GM11168 (cell line): ENCODE results near the gene ADIPOR2.
"Not testable (repeated sequence)": the region's sequence is repeated elsewhere in the genome, so short reads cannot be mapped to it uniquely, and the experiment has no call there.

ENCODE experiments used
- in situ Hi-C: fragments of 300-500 bp; cut with MboI; formaldehyde crosslinking; loops from one replicate; pipeline ENCODE4 v1.12.0; 2022; ENCODE audit warnings: low sequenced_read_pairs; ENCODE audit not compliant: unreplicated experiment

The ADIPOR2 gene

GRCh38 chr12:1663440-1664132 is 27.3 kb upstream of the ADIPOR2 start:
- in situ Hi-C loops = no loop called here

- in situ Hi-C loops = no loop called here
Measured at GRCh38 chr12:1665366-1665765, 25.5 kb upstream of the ADIPOR2 start.

GRCh38 chr12:1666215-1666614 is 24.7 kb upstream of the ADIPOR2 start:
- in situ Hi-C loops = no loop called here

GRCh38 chr12:1666685-1667162 is 24.1 kb upstream of the ADIPOR2 start:
- in situ Hi-C loops = no loop called here

- in situ Hi-C loops = no loop called here
Measured at GRCh38 chr12:1668833-1669543, 21.9 kb upstream of the ADIPOR2 start.

- in situ Hi-C loops = no loop called here
Measured at GRCh38 chr12:1670358-1671268, 20.3 kb upstream of the ADIPOR2 start.

GRCh38 chr12:1676043-1676442 is 14.8 kb upstream of the ADIPOR2 start:
- in situ Hi-C loops = no loop called here

GRCh38 chr12:1680804-1681492 is 9.9 kb upstream of the ADIPOR2 start:
- in situ Hi-C loops = no loop called here

- in situ Hi-C loops = no loop called here
Measured at GRCh38 chr12:1681493-1681807, 9.4 kb upstream of the ADIPOR2 start.

GRCh38 chr12:1688086-1688710 is 2.7 kb upstream of the ADIPOR2 start:
- in situ Hi-C loops = no loop called here

- in situ Hi-C loops = no loop called here
Measured at GRCh38 chr12:1691123-1692007, 495 bp downstream of the ADIPOR2 start.

GRCh38 chr12:1692226-1692625 is 1.4 kb downstream of the ADIPOR2 start:
- in situ Hi-C loops = no loop called here

GRCh38 chr12:1692895-1693610 is 2.2 kb downstream of the ADIPOR2 start:
- in situ Hi-C loops = no loop called here

GRCh38 chr12:1695097-1695496 is 4.2 kb downstream of the ADIPOR2 start:
- in situ Hi-C loops = not testable (repeated sequence)

GRCh38 chr12:1695886-1696670 is 5.2 kb downstream of the ADIPOR2 start:
- in situ Hi-C loops = no loop called here

GRCh38 chr12:1696800-1697199 is 5.9 kb downstream of the ADIPOR2 start:
- in situ Hi-C loops = no loop called here

GRCh38 chr12:1697271-1697670 is 6.4 kb downstream of the ADIPOR2 start:
- in situ Hi-C loops = no loop called here

GRCh38 chr12:1698720-1699119 is 7.8 kb downstream of the ADIPOR2 start:
- in situ Hi-C loops = no loop called here
